T-helper 1 cell (primary cell): ENCODE results near the gene KRT78.

ENCODE experiments used
- DNase-seq, 5 donors: peaks; one replicate each; pipeline ENCODE4 v3.0.0-alpha.2; 2012 to 2020

Gene KRT78

DNA sequence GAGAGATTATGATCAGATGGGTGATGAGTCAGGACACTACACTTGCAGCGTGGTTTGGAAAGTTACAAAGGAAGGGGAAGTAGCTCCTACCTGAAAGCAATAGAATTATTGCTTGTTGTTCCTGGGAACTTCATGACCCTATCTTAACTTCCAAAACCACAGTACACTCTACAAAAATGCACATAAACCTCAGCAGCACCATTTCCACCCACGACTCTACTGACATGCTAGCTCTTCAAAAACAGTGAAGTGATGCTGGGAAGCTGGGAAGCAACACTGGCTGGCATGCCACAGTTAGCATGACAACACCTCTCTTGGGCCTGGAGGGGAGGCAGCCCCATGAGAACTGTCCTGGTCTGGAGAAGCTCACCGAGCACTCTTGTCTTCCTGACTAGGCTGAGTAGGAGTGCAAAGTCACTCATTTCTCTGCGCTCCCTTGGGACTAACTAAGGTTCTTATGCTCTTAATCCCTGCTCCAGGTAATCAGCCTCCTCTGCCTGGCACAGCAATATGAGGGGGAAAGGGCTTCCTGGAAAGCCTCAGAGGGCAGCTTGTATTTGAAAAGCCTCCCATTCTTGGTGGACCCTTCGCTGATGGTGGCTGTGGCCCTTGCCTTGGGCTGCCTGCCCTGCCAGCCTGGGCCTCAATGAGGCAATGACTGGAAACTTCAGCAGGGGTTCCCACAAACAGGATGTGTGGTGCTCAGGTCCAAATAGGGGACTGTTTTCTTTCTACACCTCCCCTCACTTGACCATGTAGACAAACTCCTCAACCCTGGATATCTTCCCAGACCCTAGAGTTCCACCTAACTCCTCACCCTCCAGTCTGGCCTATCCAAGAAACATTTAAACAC lies 54.1 kb downstream of the KRT78 start:
- no peak for DNase-seq

DNA sequence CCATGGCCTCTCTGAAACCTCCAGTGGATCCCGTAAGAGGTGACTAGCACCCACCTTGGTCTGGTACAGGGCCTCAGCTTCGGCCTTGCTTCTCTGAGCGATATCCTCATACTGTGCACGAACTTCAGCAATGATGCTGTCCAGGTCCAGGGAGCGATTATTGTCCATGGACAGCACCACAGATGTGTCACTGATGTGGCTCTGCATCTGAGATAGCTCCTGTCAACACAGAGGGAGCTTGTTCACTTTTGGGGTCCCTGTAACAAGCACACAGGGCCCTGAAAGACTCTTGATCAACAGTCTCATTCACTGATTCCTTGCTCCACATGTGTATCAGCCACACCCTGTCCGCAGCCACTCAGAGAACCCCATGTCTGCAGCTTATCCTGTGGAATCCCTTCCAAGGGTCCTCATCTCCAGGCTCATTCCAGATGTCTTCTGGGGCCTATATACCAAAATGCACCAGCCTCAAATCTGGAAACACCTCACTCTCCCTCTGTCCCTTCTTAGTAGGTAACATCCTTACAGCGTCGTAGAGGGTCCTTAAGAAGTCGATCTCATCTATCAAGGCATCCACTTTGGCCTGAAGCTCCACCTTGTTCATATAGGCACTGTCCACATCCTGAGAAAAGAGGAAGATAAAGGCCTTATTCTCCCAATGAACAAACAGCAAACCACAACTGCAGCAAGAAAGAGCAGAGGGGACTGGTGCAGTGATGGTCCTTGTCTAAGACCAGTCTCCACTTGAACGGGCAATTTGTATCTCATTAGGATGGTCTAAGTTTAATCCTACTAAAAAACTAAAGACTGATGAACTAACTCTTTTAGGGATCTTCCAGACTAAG lies 56.4 kb downstream of the KRT78 start:
- no peak for DNase-seq

DNA sequence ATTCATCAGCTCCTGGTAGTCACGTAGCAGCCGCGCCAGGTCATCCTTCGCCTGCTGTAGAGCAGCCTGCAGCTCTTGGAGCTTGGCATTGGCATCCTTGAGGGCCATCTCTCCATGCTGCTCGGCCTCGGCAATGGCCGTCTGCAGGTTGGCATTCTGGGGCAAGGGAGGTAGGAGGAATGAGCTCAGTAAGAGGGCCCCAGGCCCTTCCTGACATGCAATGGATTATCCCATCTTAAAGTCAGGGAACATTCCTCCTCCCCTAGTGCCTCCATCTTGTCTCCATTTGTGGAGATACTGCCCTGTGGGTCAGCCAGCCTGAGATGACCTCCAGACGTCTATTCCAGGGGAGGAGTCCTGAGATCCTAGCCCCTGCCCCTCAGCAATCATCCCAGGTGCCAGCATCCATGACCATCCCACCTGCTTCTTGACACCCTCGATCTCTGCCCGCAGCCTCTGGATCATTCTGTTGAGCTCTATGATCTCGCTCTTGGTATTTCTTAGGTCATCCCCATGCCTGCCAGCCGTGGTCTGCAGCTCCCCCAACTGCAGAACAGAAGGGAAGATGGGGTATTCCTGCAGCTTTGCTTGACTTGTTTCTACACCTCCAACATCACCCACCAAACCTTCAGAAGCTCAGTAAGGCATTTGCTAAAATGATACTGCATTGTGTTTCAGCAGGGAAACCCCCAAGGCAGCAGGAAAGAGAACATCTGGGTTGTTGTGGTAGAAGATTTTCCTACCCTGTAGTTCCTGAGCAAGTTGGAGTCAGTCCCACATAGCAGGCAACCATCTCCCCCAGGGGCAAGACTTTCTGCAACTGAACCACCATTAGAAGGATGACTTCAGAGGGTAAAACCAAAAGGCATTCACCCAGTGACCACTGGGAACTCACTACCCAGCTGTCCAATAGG lies 57.3 kb downstream of the KRT78 start:
- no peak for DNase-seq

DNA sequence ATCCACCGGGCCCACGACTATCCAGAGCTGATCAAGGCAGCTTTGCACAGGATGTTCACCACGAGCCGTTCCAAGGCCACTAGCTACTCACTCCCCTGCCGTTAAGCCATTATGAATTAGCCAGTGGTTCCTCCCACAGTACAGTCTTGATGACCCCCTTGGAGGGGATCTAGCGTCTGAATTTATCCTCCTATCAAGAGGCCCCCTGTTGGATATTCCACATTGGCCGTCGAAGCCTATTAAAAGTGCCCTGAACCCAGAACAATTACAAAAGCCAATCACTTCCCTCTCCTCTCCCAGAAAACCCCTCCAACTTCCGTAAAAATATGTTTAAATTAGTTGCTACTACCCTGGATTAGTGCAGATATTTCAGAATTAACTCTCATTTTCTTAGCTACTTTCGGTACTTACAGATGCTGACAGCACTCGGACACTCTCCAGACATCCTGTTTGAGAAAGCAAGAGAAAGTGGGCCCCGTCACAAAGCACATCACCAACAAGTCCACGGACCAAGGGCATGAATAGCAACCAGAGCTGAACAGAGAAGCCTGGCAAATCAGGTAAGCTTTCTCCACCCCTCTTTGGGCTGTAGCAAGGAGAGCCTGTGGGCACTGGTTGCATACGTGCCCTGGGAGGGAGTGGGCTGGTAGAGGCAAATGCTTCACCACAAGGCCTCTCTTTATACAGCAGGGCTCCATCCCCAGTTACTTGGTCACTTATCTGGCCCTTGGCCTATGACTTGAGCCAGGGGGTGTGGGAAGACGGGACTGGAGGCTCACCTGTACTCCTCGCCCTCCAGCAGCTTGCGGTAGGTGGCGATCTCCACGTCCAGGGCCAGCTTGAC lies 58.1 kb downstream of the KRT78 start:
- DNase-seq, result no peak

DNA sequence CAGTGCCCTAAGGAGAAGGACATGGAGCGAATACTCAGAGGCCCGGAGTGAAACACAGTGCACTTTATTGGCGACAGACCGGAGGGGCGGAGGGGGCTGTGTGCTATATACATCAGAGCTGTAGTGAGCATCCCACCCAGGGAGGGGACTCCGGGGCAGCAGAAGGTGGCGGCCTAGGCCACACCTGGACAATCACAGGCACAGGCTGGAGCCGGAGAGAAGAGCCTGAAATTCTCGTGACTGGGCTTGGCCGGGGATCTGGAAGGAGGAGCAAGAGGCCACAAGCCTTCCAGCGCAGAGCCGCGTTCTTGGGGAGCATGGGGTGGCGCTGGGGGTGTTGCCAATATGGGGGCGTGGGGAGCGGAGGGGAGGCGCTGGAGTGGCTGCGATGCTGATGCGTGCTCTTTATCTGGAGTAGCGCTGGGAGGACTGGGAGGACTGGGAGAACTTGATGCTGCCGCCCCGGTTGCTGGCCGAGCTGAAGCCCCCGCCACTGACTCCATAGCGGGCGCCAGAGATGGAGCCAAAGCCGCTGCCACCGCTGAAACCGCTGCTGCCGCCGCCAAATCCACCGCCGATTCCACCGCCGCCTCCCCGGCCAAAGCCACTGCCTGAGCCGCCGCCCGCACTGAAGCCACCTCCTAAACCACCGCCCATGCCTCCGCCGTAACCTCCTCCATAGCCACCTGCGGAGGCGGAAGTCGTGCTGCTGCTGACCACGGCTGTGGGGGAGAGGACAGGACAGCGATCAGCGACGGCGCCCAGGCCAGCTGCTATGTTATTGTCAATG lies 59.0 kb downstream of the KRT78 start:
- peak in 1 of 5 donors; percentile 3 for DNase-seq

DNA sequence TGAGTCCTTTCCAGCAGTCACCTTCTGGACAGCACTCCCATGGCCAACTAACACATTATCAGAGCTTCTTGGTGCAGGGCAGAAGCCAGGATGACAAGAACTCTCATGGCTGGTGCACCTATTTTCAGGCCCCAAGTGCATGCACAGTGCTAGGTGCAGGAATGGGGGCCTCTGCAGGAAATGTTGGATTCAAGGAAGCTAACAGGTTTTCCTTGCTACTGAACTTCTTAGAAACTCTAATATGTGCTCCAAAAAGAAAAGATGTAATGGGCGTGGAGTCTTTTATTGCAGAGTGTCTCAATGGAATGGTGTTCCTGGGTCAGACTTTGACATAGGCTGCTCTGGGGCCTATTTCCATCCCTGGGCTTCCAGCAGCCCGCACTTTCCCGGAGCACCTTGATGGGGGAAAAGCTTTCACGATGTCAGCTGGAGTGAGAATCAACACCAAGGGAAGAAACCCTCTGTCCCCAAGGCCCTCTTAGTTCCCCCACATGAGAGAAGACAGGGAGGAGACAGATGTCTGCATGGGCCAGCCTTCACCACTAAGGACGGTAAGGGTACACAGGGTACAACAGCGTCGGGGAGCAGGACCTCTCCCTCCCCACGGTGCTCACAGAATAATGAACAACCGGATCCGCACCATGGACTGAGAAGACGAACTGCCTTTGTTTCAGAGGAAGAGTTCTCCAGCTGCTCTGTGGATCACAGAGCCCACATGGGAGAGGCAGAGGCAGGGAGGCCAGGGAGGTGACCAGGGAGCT lies 59.7 kb downstream of the KRT78 start:
- no peak for DNase-seq

DNA sequence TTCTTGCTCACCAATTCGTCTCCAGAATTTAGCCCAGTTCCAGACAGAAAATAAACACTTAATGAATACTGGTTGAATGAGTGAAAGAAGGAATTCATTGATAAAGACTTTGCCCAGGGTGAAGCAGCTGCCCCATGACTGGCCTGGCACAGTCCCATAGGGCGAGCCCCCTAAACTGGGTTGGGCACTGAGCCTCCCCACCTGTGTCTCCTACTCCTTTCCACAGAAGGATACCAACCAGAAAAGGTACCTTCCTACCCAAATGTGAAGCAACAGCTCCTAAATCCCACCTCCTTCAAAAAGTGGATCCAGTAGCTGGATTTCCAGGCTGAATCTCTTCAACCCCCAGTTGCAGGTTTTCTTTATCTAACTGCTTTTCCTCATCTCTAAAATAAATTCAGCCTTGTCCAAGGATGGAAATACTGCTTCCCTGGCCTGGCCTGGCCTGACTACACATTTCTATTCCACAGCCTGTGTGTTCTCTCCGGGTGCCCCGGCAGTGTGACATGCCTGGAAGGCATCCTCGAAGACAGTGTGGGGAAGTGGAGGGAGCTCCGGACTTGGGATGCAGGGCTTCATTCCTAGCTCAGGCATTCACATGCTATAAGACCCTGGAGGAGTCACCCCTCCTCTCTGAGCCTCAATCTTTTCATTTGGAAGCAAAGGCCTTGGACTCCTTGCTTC lies 60.5 kb downstream of the KRT78 start:
- DNase-seq, result no peak
